ENCODE results near the gene MEI4.
"Not testable (repeated sequence)": the region's sequence is repeated elsewhere in the genome, so short reads cannot be mapped to it uniquely, and the experiment has no call there.

The MEI4 gene

GRCh38 chr6:77686931-77687330, 34.1 kb downstream of the MEI4 start:
- DNase-seq: no peak

- no peak for DNase-seq
Observed at GRCh38 chr6:77688649-77689048, 35.8 kb downstream of the MEI4 start.

GRCh38 chr6:77700095-77700494, 47.3 kb downstream of the MEI4 start:
- not testable (repeated sequence) for DNase-seq

- no peak for DNase-seq
Observed at GRCh38 chr6:77707603-77708002, 54.8 kb downstream of the MEI4 start.

DNA sequence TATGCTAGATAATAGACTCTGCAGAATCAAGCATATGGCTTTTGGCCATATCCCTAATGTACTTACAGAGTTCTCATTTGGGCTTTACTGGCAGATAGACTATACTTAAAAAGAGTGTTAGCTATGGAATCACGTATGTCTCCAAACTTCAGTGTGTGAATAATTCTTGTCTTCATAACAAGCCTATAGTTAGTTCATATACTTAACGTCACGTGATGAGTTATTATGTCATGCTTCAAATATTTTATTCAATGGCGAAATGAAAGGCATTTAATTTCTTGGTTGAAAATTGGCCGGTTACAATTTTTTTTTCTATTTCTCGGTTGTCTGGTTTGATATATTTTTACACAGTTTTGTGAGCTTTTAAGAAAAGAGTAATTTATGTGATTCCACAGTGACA, 62.7 kb downstream of the MEI4 start:
- no peak for DNase-seq

- DNase-seq: no peak
Observed at GRCh38 chr6:77716311-77716710, 63.5 kb downstream of the MEI4 start.

DNA sequence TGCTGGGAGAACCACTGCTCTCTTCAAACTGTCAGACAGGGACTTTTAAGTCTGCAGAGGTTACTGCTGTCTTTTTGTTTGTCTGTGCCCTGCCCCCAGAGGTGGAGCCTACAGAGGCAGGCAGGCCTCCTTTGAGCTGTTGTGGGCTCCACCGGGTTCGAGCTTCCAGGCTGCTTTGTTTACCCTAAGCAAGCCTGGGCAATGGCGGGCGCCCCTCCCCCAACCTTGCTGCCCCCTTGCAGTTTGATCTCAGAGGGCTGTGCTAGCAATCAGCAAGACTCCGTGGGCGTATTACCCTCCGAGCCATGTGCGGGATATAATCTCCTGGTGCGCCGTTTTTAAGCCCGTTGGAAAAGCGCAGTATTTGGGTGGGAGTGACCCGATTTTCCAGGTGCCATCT, 83.2 kb downstream of the MEI4 start:
- DNase-seq: not testable (repeated sequence)

GRCh38 chr6:77740380-77740779, 87.5 kb downstream of the MEI4 start:
- no peak for DNase-seq

DNA sequence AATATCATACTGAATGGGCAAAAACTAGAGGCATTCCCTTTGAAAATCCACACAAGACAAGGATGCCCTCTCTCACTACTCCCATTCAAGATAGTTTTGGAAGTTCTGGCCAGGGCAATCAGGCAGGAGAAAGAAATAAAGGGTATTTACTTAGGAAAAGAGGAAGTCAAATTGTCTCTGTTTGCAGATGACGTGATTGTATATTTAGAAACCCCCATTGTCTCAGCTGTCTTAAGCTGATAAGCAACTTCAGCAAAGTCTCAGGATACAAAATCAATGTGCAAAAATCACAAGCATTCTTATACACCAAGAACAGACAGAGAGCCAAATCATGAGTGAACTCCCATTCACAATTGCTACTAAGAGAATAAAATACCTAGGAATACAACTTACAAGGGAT, 99.3 kb downstream of the MEI4 start:
- DNase-seq: not testable (repeated sequence)

DNA sequence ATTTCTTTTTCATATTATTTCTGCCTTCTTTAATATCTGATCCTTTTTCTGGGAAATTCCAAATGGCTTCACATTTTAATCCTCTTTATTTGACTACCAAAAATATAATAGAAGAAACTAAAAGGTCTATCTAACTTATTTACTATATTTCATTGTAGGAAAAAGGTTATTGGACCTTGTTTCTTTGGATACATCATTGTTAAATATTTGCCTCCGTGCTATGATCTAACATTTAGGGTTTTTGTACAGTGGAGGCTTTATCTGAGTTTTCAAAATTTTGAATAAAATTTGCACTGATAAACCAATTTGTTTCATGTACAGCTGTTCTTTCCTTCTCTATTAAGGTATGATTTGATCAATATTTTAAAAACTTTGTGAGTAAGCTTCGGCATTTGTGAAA, 109.5 kb downstream of the MEI4 start:
- DNase-seq: no peak

- DNase-seq: no peak
Observed at GRCh38 chr6:77763124-77763523, 110.3 kb downstream of the MEI4 start.

DNA sequence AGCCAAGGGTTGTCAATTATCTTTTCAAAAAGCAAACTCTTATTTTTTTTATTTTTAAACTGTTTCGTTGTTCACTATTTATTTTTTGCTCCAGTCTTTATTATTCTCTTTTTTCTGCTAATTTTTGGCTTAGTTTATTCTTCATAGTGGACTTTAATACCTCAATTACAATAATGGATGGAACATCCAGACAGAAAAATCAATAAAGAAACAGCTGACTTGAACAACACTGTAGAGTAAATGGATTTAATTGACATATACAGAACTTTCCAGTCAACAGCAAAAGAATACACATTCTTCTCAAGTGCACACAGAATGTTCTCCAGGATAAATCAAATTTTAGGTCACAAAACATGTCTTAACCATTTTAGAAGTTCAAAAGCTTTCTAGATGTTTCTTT, 111.5 kb downstream of the MEI4 start:
- DNase-seq: no peak

GRCh38 chr6:77773157-77773822, 120.5 kb downstream of the MEI4 start:
- no peak for DNase-seq

DNA sequence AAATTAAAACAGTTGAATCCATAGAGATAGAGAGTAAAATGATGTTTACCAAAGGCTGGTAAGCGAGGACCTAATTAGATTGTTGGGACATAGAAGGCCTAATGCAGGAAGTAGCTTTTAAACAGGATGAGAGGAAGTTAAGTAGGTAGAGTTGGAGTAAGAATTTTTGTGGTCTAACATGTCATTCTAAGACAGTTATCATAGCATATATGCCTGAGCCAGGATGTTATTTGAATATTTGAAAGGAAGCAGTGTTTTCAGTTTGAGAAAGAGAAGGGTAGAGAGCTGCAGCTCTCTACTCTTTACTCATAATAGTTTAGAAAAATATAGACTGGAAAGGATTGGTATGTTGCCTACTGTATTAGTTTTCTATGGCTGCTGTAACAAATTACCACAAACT, 121.6 kb downstream of the MEI4 start:
- DNase-seq: no peak

GRCh38 chr6:77776441-77776840, 123.6 kb downstream of the MEI4 start:
- no peak for DNase-seq

DNA sequence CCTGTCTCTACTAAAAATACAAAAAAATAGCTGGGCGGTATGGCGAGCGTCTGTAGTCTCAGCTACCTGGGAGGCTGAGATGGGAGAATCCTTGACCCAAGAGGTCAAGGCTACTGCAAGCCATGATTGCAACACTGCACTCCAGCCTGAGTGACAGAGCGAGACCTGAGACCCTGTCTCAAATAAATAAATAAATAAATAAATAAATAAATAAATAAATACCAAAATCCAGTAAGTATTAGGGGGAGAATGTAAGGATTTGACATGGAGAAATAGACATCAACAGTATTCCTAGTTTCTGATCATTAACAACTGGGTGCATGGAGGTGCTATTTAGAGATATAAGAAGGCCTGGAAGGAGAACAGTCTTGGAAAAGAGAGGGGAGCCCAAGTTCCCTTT, 125.7 kb downstream of the MEI4 start:
- DNase-seq: no peak

DNA sequence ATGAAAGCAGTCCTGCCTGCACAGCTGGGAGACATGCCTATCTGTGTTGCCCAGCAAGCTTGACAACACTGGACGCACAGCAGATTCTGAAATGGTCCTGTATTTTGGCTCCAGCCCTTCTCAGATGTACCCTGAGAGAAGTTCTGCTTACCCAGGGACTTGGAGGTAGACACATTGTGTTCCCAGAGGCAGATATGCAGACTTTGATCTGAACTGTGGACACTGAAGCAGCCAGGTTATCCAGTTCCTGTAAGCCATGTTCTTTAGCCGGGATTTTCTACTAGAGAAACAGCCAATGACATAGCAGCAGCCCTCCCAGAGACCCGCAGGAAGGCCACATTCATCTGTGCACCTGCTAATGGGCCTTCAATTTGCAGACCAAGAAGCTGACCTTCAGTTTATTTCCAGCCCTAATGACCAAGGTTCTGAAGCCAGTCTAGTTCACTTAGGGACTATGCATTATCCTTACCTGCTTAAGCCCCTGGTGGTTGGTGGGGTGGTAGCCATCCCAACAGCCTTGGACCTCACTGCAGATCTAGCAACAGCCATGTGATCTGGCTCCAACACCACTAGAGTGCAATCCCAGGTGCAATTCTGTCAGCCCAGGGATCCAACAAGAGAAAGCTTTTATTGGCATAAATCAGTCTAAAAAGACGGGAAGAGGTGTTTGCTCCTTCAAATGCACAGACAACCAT, 134.2 kb downstream of the MEI4 start:
- DNase-seq: no peak

GRCh38 chr6:77796824-77797809, 144.3 kb downstream of the MEI4 start:
- DNase-seq: no peak

GRCh38 chr6:77812304-77812703, 159.5 kb downstream of the MEI4 start:
- DNase-seq: no peak

DNA sequence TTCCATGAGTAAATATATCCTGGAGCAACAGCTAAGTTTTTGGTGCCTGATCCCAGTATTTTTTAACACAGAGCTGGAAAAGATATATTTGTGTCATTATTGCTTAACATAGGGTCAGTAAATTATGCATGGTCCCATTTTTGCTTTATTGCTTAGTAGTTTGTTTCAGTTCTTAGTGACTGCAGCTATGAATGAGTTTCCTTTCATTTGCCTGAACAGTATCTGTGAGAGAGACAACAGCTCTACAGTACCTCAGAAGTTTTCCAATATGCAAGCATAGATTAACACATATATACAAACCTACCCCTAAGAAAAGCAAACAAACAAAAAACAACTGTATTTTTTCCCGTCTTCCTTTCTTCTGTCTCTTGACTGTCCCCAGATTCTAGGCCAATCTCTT, 160.3 kb downstream of the MEI4 start:
- DNase-seq: no peak

- DNase-seq: no peak
Observed at GRCh38 chr6:77814119-77814518, 161.3 kb downstream of the MEI4 start.

DNA sequence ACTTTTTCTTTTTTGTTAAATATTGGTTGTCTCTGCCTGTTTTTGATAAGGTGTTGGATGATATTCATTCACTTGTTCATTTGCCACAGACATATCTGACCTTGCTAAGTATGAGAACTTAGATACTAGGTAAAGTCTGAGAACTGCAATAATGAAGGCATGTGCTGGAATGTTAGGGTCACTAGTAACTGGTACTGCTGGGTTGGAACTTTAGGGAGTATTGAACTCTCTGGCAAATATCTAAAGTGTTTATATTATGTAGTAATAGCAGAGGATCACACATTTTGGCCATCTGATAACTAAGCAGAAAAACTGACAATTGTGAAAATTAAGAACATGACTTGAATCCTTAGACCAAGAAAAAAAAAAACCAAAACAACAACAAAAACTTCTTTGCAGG, 162.7 kb downstream of the MEI4 start:
- DNase-seq: no peak

DNA sequence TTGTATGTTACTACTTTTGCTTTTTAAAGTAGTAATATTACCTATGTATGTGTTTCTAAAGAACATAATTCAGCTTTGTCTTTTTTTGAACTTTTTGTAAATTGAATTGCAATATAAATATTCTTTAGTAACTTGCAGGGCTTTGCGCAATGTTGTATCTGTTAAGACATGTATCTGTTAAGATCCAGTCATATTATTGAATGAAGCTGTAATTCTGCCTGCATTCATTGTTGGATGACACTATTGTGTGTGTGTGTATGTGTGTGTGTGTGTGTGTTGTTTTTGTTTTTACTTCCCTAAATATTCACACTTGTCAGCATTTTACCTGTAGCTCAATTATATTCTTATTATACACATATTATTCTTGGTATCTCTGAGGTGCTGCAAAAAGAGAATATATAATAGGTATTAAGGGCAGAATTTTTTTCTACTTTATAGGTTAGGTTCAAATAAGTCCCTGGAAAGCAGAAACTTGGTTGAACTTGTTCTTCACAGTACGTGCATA, 164.0 kb downstream of the MEI4 start:
- no peak for DNase-seq

All from NCI-H2029 treated with DMSO at 0.1 percent for 48 hours (cell line).